Omental fat pad (tissue), 4 donors: ENCODE results near the gene PLEKHJ1. TPM values are rescaled to one million over a fixed set of nuclear protein-coding genes. Genes with fewer than 3 reads are reported as not detected.

Experiments
- ATAC-seq: fragments of 150-250 bp; one replicate; pipeline ENCODE4 v1.9.1; 2016; ENCODE audit warnings: mild to moderate bottlenecking, moderate library complexity; ENCODE audit not compliant: low FRiP score
- DNase-seq: peaks from one replicate; pipeline ENCODE4 v3.0.0-alpha.2; 2019; ENCODE audit warnings: low spot score
- CTCF ChIP-seq, 3 donors: fragments of 450-650 bp; IDR thresholded peaks; one replicate each; pipeline ENCODE4 v1.5.1; 2016 to 2017; ENCODE audit warnings: antibody characterized with exemption in 3 of 3, mild to moderate bottlenecking in 3 of 3, moderate library complexity in 2 of 3
- total RNA-seq, 4 donors: library from RNA; depleted of rRNA; stranded (reverse); fragments of >200 nt; gene quantifications; one replicate each; pipeline ENCODE4 v1.1.0, GENCODE V29; 2016

Gene PLEKHJ1
- total RNA-seq, 4 donors from 2014 or later = 45.0 to 67.5 (median 52.3) TPM

- DNase-seq (no peak), ATAC-seq (no peak)
- TF ChIP-seq CTCF (IDR thresholded peaks at IDR 0.05) = no peak
These were observed 1.7 kb upstream of the PLEKHJ1 start for GRCh38 chr19:2237869-2238153.

GRCh38 chr19:2237051-2237868 lies 1.1 kb upstream of the PLEKHJ1 start:
- ATAC-seq = peak; percentile 28
- no peak for DNase-seq
- no peak for TF ChIP-seq CTCF (IDR thresholded peaks at IDR 0.05)

- ATAC-seq (no peak), DNase-seq (no peak)
- TF ChIP-seq CTCF (IDR thresholded peaks at IDR 0.05) = no peak
These were observed 140 bp downstream of the PLEKHJ1 start for GRCh38 chr19:2236064-2236313.

GRCh38 chr19:2235381-2236063 lies 607 bp downstream of the PLEKHJ1 start:
- peak; percentile 1 for ATAC-seq

GRCh38 chr19:2234996-2235380 lies 1.1 kb downstream of the PLEKHJ1 start:
- no peak for TF ChIP-seq CTCF (IDR thresholded peaks at IDR 0.05)
- DNase-seq (no peak), ATAC-seq (no peak)

More at GRCh38 chr19:2235381-2236063, 607 bp downstream of the PLEKHJ1 start:
- no peak for DNase-seq
- no peak for TF ChIP-seq CTCF (IDR thresholded peaks at IDR 0.05)

- TF ChIP-seq CTCF (IDR thresholded peaks at IDR 0.05) = no peak
- ATAC-seq (no peak), DNase-seq (no peak)
These were observed 2.4 kb downstream of the PLEKHJ1 start for GRCh38 chr19:2233601-2234280.
